K562 (cell line): Measurements from ENCODE around the gene TLE6. TPM values are rescaled to one million over a fixed set of nuclear protein-coding genes. Genes with fewer than 3 reads are reported as not detected.

Experiments
- ADNP ChIP-seq: fragments of 200-800 bp; sonication (Bioruptor generic); IDR thresholded peaks from 2 replicates; pipeline ENCODE4 v1.6.1; 2016; ENCODE audit warnings: missing genetic modification characterization, missing compliant biosample characterization
- AFF4 ChIP-seq: sonication (generic); formaldehyde crosslinking; IDR thresholded peaks from 2 replicates; pipeline ENCODE4 v1.8.0; 2023; ENCODE audit warnings: mild to moderate bottlenecking, missing genetic modification reagents
- CHD2 ChIP-seq: IDR thresholded peaks from 2 replicates; pipeline ENCODE4 v1.6.1; 2011; ENCODE audit warnings: low read depth, low read length
- E2F6 ChIP-seq, 2 experiments: IDR thresholded peaks; 2 replicates each; pipeline ENCODE4 v1.6.1; 2011; ENCODE audit warnings: borderline replicate concordance in 1 of 2, control low read depth in 1 of 2, low read depth in 1 of 2, low read length in 1 of 2, mild to moderate bottlenecking in 1 of 2, mixed read lengths in 1 of 2, moderate library complexity in 1 of 2; ENCODE audit not compliant: insufficient read depth in 1 of 2, insufficient read length in 1 of 2, poor library complexity in 1 of 2, severe bottlenecking in 1 of 2; ENCODE audit errors: extremely low read depth in 1 of 2
- HNRNPK ChIP-seq: fragments of 200-400 bp; formaldehyde crosslinking; IDR thresholded peaks from one replicate; pipeline ENCODE4 v1.6.1; 2018; ENCODE audit warnings: mild to moderate bottlenecking, low read depth, low read length; ENCODE audit not compliant: poor library complexity, severe bottlenecking
- MAFG ChIP-seq: fragments of 450-650 bp; conservative IDR thresholded peaks from 2 replicates; pipeline ENCODE4 v1.6.1; 2016; ENCODE audit warnings: missing genetic modification characterization, missing compliant biosample characterization
- MTA3 ChIP-seq: fragments of 450-650 bp; formaldehyde crosslinking; IDR thresholded peaks from 2 replicates; pipeline ENCODE4 v1.6.1; 2017; ENCODE audit warnings: mild to moderate bottlenecking, borderline replicate concordance
- PATZ1 ChIP-seq: fragments of 250-450 bp; sonication (Bioruptor Pico); IDR thresholded peaks from 2 replicates; pipeline ENCODE4 v1.5.0; 2020; ENCODE audit warnings: mild to moderate bottlenecking, borderline replicate concordance
- RBM14 ChIP-seq: fragments of 200-400 bp; formaldehyde crosslinking; IDR thresholded peaks from 2 replicates; pipeline ENCODE4 v1.6.1; 2018; ENCODE audit warnings: low read depth, mild to moderate bottlenecking, low read length, moderate library complexity, borderline replicate concordance; ENCODE audit not compliant: insufficient read depth
- SMC3 ChIP-seq: conservative IDR thresholded peaks from 2 replicates; pipeline ENCODE4 v1.6.1; 2011; ENCODE audit warnings: low read depth, low read length, improper control_type of control experiment; ENCODE audit not compliant: insufficient read depth
- ZBTB11 ChIP-seq, 3 experiments: fragments of 200-800 bp in 1 of 3; fragments of 250-450 bp in 1 of 3; fragments of 450-650 bp in 1 of 3; sonication (Bioruptor Pico) in 1 of 3; sonication (Bioruptor generic) in 1 of 3; formaldehyde crosslinking in 1 of 3; IDR thresholded peaks; 2 replicates each; pipeline versions ENCODE4 v1.6.1 to v1.8.0; 2016 to 2022; ENCODE audit warnings: mild to moderate bottlenecking in 2 of 3, missing genetic modification characterization in 2 of 3, missing compliant biosample characterization in 1 of 3, moderate library complexity in 1 of 3
- ZNF263 ChIP-seq: sonication (generic); formaldehyde crosslinking; IDR thresholded peaks from 2 replicates; pipeline ENCODE4 v1.8.0; 2022; ENCODE audit warnings: mild to moderate bottlenecking, missing genetic modification reagents, borderline replicate concordance
- ZNF668 ChIP-seq: fragments of 250-450 bp; sonication (Bioruptor Pico); IDR thresholded peaks from 2 replicates; pipeline ENCODE4 v1.8.0; 2022; ENCODE audit warnings: mild to moderate bottlenecking, inconsistent platforms
- ZNF695 ChIP-seq: fragments of 450-650 bp; formaldehyde crosslinking; IDR thresholded peaks from 2 replicates; pipeline ENCODE4 v1.4.0; 2020; ENCODE audit warnings: mild to moderate bottlenecking, moderate library complexity
- ZZZ3 ChIP-seq: fragments of 450-650 bp; IDR thresholded peaks from 2 replicates; pipeline ENCODE4 v1.6.1; 2016; ENCODE audit warnings: antibody characterized with exemption, mild to moderate bottlenecking, moderate library complexity
- polyA plus RNA-seq, 8 experiments: library from polyadenylated mRNA; depleted of rRNA in 4 of 8; stranded (reverse) in 5 of 8; unstranded in 3 of 8; fragments of >200 nt; fragmentation: Nextera tagmentation in 2 of 8; fragmentation: Illumina TruSeq in 1 of 8; extraction: Ambion mirVana in 2 of 8; extraction: Trizol in 1 of 8; gene quantifications; 2 replicates each; pipeline versions ENCODE4 v1.2.1 to v1.2.3, GENCODE V29; 2011 to 2014; ENCODE audit warnings: inconsistent platforms in 1 of 8, missing spikeins in 1 of 8
- total RNA-seq, 7 experiments: library from RNA; depleted of rRNA in 6 of 7; stranded (reverse); fragments of >200 nt in 6 of 7; fragmentation: Illumina TruSeq in 2 of 7; extraction: Trizol in 2 of 7; gene quantifications; 2 replicates each; pipeline versions ENCODE4 v1.2.1 to v1.2.3, GENCODE V29; 2011 to 2021; ENCODE audit warnings: low replicate concordance in 1 of 7

Gene TLE6
- total and polyA plus RNA-seq, 9 of the 15 experiments (the other 6 are each of a cell fraction or from before 2014, with no cell fraction given) = 1.1 to 6.1 (median 2.5) TPM

- TF ChIP-seq CHD2 (no peak), AFF4 (CRISPR knock-in tag) (no peak), ZBTB11 (CRISPR knock-in tag; IDR thresholded peaks at IDR 0.05) (peak in 1 of 3 experiments; percentile 21; a peak in 1 of 6 replicates), SMC3 (no peak), HNRNPK (no peak), ZNF263 (CRISPR knock-in tag) (peak; percentile 40; the same call in 1 of the 2 replicates), ZNF668 (CRISPR knock-in tag) (no peak), E2F6 (IDR thresholded peaks at IDR 0.05; ENCODE audit: borderline replicate concordance in 1 of 2, extremely low read depth in 1 of 2, insufficient read depth in 1 of 2, insufficient read length in 1 of 2, low read depth in 1 of 2, low read length in 1 of 2, poor library complexity in 1 of 2, severe bottlenecking in 1 of 2) (no peak), ZNF695 (CRISPR knock-in tag) (no peak), RBM14 (no peak), MTA3 (0 out of 2 replicates have a peak, but pooled peaks have one; percentile 25), MAFG (no peak), PATZ1 (CRISPR knock-in tag) (no peak), ZZZ3 (no peak), ADNP (tag) (peak; percentile 87)
These were observed 2.9 kb upstream of the TLE6 start (continued) for GRCh38 chr19:2974342-2975041.
